Measurements from ENCODE around the gene CCDC13. TPM values are rescaled to one million over a fixed set of nuclear protein-coding genes. Genes with fewer than 3 reads are reported as not detected.
"Not testable (repeated sequence)": the region's sequence is repeated elsewhere in the genome, so short reads cannot be mapped to it uniquely, and the experiment has no call there.

Gene CCDC13
- total and polyA plus RNA-seq, 2 donors (not counting 3 experiments of a cell fraction or from before 2014, with no cell fraction given): 0.36 to 0.82 TPM

DNA sequence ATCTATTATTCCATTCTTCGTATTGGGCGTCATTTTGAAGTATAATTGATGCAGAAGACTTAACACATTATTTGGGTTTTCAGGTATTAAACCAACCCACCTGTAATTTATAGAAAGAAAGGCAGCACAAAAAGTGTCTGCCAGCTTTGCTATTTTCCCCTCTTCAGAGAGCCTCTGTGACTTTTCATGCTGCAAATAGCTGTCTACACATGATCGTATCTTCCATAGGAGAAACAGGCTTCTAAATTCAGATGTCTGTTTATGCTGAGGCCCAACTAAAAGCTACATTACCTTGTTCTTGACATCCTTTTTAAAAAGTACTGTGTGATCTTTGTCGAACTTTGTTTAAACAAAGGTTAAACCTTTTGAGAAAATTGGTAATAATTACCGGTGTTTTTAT lies 41.2 kb upstream of the CCDC13 start:
- no peak for TF ChIP-seq MYC (IDR thresholded peaks at IDR 0.05; ENCODE audit: low read depth, low read length)
- dilution Hi-C loops (cut with MboI; ENCODE audit: extremely low pct_ligation_motif_present, low sequenced_read_pairs): no loop called here

DNA sequence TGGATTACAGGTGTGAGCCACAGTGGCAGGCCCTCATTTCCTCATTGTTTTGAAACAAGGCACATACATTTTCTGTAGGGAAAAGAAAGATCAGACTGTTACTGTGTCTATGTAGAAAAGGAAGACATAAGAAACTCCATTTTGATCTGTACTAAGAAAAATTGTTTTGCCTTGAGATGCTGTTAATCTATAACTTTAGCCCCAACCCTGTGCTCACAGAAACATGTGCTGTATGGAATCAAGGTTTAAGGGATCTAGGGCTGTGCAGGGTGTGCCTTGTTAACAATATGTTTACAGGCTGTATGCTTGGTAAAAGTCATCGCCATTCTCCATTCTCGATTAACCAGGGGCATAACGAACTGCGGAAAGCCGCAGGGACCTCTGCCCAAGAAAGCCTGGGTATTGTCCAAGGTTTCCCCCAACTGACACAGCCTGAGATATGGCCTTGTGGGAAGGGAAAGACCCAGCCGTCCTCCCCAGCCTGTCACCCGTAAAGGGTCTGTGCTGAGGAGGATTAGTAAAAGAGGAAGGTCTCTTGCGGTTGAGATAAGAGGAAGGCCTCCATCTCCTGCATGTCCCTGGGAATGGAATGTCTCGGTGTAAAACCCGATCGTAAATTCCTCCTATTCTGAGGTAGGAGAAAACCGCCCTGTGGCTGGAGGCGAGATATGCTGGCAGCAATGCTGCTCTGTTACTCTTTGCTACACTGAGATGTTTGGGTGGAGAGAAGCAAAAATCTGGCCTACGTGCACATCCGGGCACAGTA lies 38.2 kb upstream of the CCDC13 start:
- intact Hi-C loops (cut with micrococcal nuclease); CTCF ChIA-PET; dilution Hi-C loops (cut with MboI; ENCODE audit: extremely low pct_ligation_motif_present, low sequenced_read_pairs); H3K4me1 ChIP-seq (ENCODE audit: control insufficient read depth, extremely low read depth, insufficient read depth, low read length); POLR2A ChIA-PET; H3K36me3 ChIP-seq (ENCODE audit: control insufficient read depth in 2 of 2, extremely low read depth in 1 of 2, insufficient read depth in 2 of 2, low read length in 2 of 2); DNase-seq (ENCODE audit: low read depth, low spot score); H3K79me2 ChIP-seq (ENCODE audit: control insufficient read depth, insufficient read depth, low read length); H3K9me1 ChIP-seq (replicated peaks; ENCODE audit: control insufficient read depth, extremely low read depth, insufficient read depth, low read length); H4K20me1 ChIP-seq (replicated peaks; ENCODE audit: control insufficient read depth, extremely low read depth, insufficient read depth, low read length); BruUV-seq (replicated peaks); H3K27ac ChIP-seq (ENCODE audit: insufficient read depth, low read depth, low read length); H3K9ac ChIP-seq (replicated peaks; ENCODE audit: extremely low read depth, insufficient read depth, low read length); H3K4me2 ChIP-seq (ENCODE audit: insufficient read depth, low read length); H2AFZ ChIP-seq (ENCODE audit: low read depth, low read length); H3K4me3 ChIP-seq (replicated peaks in 1 of 3; ENCODE audit: insufficient read depth in 1 of 3, low read depth in 1 of 3, low read length in 3 of 3); H3K9me3 ChIP-seq (replicated peaks; ENCODE audit: control insufficient read depth, insufficient read depth, low read length); FAIRE-seq: not testable (repeated sequence)
- H3K27me3 ChIP-seq (ENCODE audit: control insufficient read depth in 2 of 2, insufficient read depth in 2 of 2, low read length in 2 of 2): peaks cover 7 to 26% of the 10 kb centered on the region in 2 experiments

More for the DNA sequence above, 41.2 kb upstream of the CCDC13 start:
- ChIA-PET POLR2A (no interaction called here), CTCF (no interaction called here)
- FAIRE-seq (no peak), DNase-seq (ENCODE audit: low read depth, low spot score) (no peak)
- H4K20me1 ChIP-seq (replicated peaks; ENCODE audit: control insufficient read depth, extremely low read depth, insufficient read depth, low read length): no peaks in the 10 kb centered on the region
- H3K27ac ChIP-seq (ENCODE audit: insufficient read depth, low read depth, low read length): no peak overlapping the region
- BruUV-seq (replicated peaks): no TSS peak
- peaks cover 13 to 21% of the 10 kb centered on the region in 2 experiments for H3K27me3 ChIP-seq (ENCODE audit: control insufficient read depth in 2 of 2, insufficient read depth in 2 of 2, low read length in 2 of 2)
- H3K4me3 ChIP-seq (replicated peaks in 1 of 3; ENCODE audit: insufficient read depth in 1 of 3, low read depth in 1 of 3, low read length in 3 of 3): no peak overlapping the region
- H3K4me1 ChIP-seq (ENCODE audit: control insufficient read depth, extremely low read depth, insufficient read depth, low read length): no peaks in the 10 kb centered on the region
- no peaks in the 10 kb centered on the region for H3K9me1 ChIP-seq (replicated peaks; ENCODE audit: control insufficient read depth, extremely low read depth, insufficient read depth, low read length)
- H3K4me2 ChIP-seq (ENCODE audit: insufficient read depth, low read length): no peak overlapping the region
- no peak overlapping the region for H3K9ac ChIP-seq (replicated peaks; ENCODE audit: extremely low read depth, insufficient read depth, low read length)
- no peak overlapping the region for H2AFZ ChIP-seq (ENCODE audit: low read depth, low read length)
- no peaks in the 10 kb centered on the region for H3K9me3 ChIP-seq (replicated peaks; ENCODE audit: control insufficient read depth, insufficient read depth, low read length)
- intact Hi-C loops (cut with micrococcal nuclease): no loop called here
- H3K79me2 ChIP-seq (ENCODE audit: control insufficient read depth, insufficient read depth, low read length): no peaks in the 10 kb centered on the region
- no peaks in the 10 kb centered on the region for H3K36me3 ChIP-seq (ENCODE audit: control insufficient read depth in 2 of 2, extremely low read depth in 1 of 2, insufficient read depth in 2 of 2, low read length in 2 of 2)

DNA sequence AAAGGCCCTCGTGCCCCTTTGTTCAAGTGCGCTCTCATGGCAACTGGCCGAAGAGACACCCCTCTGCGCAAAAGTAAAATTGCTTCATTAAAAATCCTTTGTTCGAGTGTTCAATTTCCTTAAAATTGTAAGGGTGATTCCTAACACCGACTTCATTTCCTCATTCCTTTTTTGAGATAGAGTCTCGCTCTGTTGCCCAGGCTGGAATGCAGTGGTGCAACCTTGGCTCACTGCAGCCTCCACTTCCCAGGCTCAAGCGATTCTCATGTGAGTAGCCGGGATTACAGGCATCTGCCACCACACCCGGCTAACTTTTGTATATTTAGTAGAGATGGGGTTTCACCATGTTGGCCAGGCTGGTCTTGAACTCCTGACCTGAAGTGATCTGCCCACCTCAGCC lies 37.7 kb upstream of the CCDC13 start:
- intact Hi-C loops (cut with micrococcal nuclease): not testable (repeated sequence)
- CTCF ChIA-PET: interaction anchor here (1.0 kb wide), 1 partner anchor 29 kb away, joined by 4 read pairs; no protein-coding TSS in a partner anchor

More for the DNA sequence above, 37.7 kb upstream of the CCDC13 start:
- H3K9ac ChIP-seq (replicated peaks; ENCODE audit: extremely low read depth, insufficient read depth, low read length); FAIRE-seq; H3K9me3 ChIP-seq (replicated peaks; ENCODE audit: control insufficient read depth, insufficient read depth, low read length); H3K27ac ChIP-seq (ENCODE audit: insufficient read depth, low read depth, low read length); POLR2A ChIA-PET; H3K79me2 ChIP-seq (ENCODE audit: control insufficient read depth, insufficient read depth, low read length); BruUV-seq (replicated peaks); H4K20me1 ChIP-seq (replicated peaks; ENCODE audit: control insufficient read depth, extremely low read depth, insufficient read depth, low read length); H3K36me3 ChIP-seq (ENCODE audit: control insufficient read depth in 2 of 2, extremely low read depth in 1 of 2, insufficient read depth in 2 of 2, low read length in 2 of 2); H3K4me3 ChIP-seq (replicated peaks in 1 of 3; ENCODE audit: insufficient read depth in 1 of 3, low read depth in 1 of 3, low read length in 3 of 3); DNase-seq (ENCODE audit: low read depth, low spot score); H3K4me2 ChIP-seq (ENCODE audit: insufficient read depth, low read length); H2AFZ ChIP-seq (ENCODE audit: low read depth, low read length); dilution Hi-C loops (cut with MboI; ENCODE audit: extremely low pct_ligation_motif_present, low sequenced_read_pairs); H3K4me1 ChIP-seq (ENCODE audit: control insufficient read depth, extremely low read depth, insufficient read depth, low read length); H3K9me1 ChIP-seq (replicated peaks; ENCODE audit: control insufficient read depth, extremely low read depth, insufficient read depth, low read length): not testable (repeated sequence)
- peaks cover 6 to 22% of the 10 kb centered on the region in 2 experiments for H3K27me3 ChIP-seq (ENCODE audit: control insufficient read depth in 2 of 2, insufficient read depth in 2 of 2, low read length in 2 of 2)

All from endothelial cell of umbilical vein (primary cell).